ENCODE results near the gene BPTF.
"Not testable (repeated sequence)": the region's sequence is repeated elsewhere in the genome, so short reads cannot be mapped to it uniquely, and the experiment has no call there.

BPTF gene

DNA sequence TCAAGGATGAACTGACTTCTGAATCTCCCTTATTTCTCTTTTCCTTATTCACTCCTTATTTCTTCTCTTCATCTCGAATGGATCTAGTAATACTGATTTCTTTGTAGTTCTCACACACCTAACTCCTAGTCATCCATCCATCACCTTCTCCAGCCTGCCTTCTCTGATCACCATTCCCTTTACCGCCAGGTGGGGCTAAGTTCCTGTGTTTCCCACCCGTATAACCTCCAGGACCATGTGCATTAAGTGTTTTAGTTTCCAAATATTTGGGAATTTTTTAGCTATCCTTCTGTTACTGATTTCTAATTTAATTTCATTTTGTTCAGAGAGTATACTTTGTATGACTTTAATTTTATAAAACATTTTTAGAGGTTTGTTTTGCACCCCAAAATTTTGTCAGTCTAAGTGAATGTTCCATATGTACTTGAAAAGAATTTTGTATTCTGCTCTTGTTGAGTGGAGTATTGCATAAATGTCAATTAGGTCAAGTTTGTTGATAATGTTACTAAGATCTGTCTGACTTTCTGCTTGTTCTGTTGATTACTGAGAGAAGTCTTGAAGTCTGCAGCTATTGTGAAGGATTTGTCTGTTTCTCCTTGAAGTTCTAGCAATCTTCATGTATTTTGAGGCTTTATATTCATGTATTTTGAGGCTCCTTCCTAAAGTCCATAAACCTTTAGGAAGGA lies 8.8 kb downstream of the BPTF start:
- no peak for DNase-seq (ENCODE audit: low read depth)

- DNase-seq (ENCODE audit: low read depth): no peak
These were observed 9.3 kb downstream of the BPTF start for GRCh38 chr17:67834634-67835033.

DNA sequence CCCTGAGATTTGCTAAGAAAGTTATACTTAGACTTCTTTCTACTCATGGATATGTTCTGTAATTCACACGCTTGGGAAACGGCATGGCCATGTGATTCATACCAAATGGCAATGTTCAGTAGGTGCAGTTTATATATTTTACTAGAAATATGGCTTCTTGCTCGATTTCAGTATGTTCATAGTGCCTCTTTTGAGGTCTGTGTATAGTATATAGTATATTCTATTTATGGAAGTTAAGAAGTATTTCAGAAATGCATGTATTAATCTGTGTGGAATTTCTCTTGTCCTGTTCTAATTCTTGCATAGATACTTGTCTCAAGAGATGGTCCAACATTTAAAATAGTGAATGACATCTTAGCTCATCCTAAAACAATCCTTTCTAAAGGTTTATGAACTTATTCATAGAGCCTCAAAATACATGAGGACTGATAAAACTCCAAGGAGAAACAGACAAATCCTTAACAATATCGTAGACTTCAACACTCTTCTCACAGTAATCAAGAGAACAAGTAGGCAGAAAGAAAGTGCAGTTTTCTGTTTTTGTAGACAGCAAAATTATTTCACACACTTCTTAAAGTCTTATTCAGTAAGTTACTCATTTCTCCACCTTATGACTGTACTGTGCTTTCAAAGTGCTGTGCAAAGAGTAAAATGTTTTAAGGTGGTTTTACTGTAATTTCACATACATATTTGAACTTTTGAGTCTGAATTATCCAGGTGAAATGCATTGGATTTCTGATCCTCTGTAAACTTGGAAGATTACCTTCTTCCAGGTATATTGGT lies 11.1 kb downstream of the BPTF start:
- DNase-seq (ENCODE audit: low read depth): no peak

GRCh38 chr17:67837965-67838364 lies 12.7 kb downstream of the BPTF start:
- DNase-seq (ENCODE audit: low read depth): no peak

DNA sequence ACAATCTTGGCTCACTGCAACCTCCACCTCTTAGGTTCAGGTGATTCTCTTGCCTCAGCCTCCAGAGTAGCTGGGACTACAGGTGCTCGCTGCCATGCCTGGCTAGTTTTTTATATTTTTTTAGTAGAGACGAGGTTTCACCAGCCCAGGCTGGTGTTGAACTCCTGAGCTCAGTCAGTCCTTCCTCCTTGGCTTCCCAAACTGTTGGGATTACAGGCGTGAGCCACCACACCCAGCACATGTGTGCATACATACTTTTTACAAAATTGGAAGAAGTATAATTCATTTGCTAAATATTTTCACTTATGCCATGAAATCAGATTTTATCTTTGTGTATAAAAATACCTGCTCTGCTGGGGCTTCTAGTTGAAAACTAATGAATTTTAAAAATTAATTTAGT lies 13.2 kb downstream of the BPTF start:
- DNase-seq (ENCODE audit: low read depth): no peak

DNA sequence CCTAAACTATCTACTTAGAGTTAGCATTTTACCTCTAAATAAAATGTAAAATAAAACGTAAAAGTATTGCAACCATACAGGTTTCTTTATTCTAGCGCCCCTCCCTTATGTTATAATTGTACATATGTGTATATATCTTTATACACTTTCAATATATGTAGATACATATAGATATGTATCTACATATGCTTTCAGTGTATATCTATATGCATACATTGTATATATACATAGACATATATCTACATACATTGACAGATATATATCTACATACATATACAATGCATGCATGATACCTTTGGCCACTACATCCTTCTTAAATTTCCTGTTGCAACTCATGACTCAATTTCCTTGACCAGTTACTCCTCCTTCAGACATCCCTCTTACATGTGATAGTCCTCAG lies 16.7 kb downstream of the BPTF start:
- DNase-seq (ENCODE audit: low read depth): no peak

DNA sequence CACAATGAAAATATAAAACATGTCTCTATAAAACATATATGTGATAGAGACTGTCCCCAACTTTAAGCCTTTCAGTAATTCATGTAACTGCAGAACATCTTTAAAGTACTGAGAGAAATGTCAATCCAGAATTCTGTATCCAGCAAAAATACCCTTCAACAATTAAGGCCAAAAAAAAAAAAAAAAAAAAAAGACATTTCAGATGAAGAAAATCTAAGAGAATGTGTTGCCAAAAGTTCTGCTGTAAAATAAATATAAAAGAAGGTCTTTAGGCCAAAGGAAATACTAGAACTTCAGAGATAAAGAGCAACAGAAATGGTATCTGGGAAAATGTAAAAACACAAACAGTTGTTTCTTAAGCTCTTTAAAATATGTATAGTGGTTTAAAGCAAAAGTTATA lies 17.3 kb downstream of the BPTF start:
- no peak for DNase-seq (ENCODE audit: low read depth)

DNA sequence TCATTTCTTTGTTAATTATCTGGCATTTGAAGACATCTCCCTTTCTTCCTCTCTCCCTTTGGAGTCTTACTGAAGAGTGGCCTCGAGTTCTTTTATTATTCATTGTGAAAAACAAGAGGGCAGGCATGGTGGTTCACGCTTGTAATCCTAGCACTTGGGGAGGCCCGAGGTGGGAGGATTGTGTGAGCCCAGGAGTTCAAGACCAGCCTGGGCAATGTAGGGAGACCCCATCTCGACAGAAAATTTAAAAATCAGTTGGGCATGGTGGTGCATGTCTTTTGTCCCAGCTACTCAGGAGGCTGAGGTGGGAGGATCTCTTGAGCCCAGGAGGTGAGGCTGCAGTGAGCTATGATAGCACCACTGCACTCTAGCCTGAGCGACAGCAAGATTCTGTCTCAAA lies 20.1 kb downstream of the BPTF start:
- no peak for DNase-seq (ENCODE audit: low read depth)

DNA sequence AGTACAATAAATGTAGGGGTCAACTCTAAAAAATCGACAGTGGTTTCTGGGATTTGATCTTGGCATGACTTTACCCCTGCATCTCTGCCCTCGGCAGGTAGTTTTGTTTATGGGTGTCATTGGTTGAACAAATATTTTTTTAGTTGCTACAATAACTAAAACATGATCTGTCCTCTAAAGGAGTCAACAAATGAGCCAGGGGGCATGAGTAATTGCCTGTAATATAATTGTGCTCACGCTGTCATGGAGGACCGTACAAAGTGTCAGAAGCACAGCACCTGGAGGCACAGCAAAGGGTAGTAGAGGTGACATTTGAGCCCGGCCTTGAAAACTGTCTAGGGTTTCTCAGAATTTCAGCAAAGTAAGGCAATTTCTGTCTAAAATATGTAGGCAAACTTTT lies 22.9 kb downstream of the BPTF start:
- DNase-seq (ENCODE audit: low read depth): not testable (repeated sequence)

DNA sequence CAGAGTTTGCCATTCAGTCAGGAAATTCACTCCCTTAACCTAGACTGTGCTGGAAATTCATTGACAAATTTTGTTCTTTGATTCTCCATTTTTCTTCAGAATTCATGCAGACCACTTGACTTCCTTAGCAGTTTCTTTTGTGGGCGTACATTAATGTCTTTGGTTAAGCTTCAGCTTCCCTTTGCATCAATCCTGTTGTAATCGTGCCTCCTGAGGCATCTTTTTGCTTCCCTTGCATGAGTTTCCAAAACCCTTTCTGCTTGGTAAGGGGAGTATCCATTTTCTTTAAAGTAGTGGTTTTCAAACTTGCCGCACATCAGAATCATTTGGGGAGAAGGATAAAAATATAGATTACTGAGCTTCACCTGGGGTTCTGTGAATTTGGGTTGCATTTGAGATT lies 23.5 kb downstream of the BPTF start:
- DNase-seq (ENCODE audit: low read depth): not testable (repeated sequence)

DNA sequence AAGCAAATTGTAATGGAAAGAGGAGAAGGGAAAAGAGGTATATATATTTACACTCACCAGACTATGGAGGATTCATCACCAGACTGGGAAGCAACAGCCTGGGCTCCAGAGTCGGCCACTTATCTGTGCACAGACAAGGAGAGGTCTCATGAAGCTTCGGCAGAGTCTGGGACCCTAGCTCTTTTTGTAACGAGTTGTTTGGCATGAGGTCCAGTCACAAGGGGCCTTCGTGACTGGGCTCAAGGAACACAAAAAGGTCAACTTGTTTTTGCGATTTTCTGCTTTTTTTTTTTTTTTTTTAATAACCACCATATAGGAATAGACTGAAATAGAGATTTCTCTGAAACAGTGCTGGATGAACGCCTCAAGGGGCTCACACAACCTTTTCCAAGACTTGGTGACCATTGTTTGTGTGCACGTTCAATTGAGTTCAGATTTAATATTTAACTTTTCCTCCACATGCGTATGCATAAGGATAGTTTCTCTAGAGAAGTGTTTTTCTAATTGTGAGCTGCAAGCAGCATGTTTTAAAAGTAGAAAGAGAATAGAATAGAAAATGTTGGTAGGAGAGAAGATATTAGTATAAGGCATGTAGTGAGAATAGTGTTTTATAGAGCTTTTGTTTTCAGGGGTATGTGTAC lies 25.8 kb downstream of the BPTF start:
- DNase-seq (ENCODE audit: low read depth): no peak

DNA sequence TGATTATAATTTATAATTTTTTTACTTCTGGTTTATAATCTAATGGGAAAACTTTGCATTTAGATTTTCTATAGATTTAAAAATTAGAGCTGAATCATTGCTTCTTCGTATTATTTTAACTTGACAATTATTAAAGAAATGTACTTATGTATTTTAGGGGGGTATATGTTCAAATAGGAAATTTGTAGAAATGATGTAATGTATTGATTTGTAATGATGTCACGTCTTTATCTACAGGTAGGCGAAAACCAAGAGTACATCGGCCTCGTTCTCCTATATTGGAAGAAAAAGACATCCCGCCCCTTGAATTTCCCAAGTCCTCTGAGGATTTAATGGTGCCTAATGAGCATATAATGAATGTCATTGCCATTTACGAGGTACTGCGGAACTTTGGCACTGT lies 28.4 kb downstream of the BPTF start:
- DNase-seq (ENCODE audit: low read depth): no peak

DNA sequence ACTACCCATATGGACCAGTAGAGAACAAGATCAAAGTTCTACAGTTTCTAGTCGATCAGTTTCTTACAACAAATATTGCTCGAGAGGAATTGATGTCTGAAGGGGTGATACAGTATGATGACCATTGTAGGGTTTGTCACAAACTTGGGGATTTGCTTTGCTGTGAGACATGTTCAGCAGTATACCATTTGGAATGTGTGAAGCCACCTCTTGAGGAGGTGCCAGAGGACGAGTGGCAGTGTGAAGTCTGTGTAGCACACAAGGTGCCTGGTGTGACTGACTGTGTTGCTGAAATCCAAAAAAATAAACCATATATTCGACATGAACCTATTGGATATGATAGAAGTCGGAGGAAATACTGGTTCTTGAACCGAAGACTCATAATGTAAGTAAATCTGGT lies 29.1 kb downstream of the BPTF start:
- DNase-seq (ENCODE audit: low read depth): no peak

DNA sequence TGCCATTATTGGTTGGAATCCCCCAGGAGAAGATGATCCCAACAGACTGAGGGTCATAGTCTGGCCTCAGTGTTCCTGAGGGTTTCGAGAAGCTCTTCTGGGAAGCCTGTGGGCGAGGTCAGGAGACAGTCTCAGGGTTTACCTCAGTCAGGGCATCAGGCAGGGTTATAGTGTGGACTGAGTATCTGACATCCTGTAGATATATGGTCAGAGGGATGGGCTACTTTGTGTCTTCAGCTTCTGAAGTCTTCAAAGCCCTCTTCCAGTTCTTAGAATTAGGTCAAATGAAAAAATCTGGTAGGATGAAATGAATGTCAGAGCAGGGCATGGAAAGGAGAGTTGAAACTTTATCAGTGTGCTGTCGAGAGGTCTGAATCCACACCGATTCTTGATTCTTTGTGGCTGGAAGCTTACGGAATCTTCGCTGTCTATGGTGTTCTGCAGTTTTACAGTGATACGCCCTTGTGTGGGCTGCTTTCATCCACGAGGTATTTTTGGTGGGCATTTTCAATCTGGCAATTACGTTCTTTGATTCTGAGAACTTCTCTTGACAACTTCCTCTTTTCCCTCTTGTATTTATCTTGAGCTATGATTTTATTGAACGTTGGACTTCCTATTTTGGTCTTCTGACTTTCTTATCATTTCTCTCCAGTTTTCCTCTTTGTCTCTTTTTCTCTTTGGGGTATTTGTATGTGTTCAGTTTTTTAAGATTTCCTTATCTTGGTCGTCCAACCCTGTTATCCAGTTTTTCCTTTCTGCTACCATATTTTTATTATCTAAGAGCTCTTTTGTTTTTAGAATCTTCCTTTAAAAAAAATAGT lies 30.4 kb downstream of the BPTF start:
- no peak for DNase-seq (ENCODE audit: low read depth)

DNA sequence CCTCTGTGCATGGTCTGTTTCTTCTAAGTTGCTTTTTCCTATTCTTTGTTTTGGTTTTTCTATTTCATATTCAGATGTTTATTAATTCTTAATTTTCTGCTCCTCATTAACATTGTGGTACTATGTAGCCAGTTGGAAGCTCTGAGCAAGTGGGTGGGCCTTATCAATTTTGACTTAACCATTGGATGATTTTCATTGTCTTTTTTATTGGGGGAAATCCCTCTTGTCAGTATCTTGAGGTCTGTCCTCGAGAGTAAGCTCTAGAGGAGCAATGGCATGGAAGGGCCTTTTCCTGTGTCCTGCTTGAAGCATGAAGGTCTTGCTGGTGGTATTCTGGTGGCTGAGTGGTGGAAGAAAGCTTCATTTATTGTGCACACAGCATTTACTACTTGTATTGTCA lies 31.1 kb downstream of the BPTF start:
- DNase-seq (ENCODE audit: low read depth): not testable (repeated sequence)

DNA sequence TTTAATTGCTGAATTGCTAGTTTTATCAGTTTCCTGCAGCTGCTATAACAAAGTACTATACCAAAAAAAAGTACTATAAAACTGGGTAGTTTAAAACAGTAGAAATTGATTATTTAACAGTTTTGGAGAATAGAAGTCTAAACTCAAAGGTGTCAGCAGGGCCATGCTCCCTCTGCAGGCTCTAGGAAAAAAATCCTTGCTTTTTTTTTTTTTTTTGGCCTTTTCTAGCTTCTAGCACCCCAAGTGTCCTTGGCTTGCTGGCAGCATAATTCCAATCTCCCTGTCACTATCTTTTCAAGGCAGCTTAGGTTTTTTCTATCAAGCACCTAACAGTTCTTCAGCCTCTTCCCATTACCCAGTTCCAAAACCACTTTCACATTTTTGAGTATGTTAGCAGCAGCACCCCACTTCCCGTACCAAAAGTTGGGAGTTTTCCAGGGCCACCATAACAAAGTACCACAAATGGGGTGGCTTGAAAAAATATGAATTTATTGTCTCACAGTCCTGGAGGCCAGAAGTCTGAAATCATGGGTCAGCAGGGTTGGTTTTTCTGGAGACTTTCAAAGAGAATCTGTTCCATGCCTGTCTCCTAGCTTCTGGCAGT lies 37.4 kb downstream of the BPTF start:
- no peak for DNase-seq (ENCODE audit: low read depth)

- no peak for DNase-seq (ENCODE audit: low read depth)
These were observed 38.4 kb downstream of the BPTF start for GRCh38 chr17:67863624-67864247.

GRCh38 chr17:67865438-67865837 lies 40.1 kb downstream of the BPTF start:
- DNase-seq (ENCODE audit: low read depth): no peak

DNA sequence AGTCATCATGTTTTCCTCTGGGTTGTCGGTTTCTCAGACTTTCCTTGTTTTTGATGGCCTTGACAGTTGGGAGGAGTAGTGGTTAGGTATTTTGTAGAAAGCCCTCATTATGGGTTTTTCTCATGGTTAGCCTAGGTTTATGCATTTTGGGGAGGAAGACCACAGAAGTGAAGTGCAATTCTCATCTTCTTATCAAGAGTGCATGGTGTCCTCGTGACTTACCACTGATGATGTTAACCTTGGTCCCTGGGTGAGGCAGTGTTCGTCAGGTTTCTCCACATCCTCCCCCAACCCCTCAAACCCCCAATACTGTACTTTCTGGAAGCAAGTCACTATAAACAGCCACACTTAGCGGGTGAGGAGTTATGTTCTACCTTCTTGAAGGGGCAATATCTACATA lies 42.3 kb downstream of the BPTF start:
- no peak for DNase-seq (ENCODE audit: low read depth)

- DNase-seq (ENCODE audit: low read depth): no peak
These were observed 42.9 kb downstream of the BPTF start for GRCh38 chr17:67868176-67868575.

DNA sequence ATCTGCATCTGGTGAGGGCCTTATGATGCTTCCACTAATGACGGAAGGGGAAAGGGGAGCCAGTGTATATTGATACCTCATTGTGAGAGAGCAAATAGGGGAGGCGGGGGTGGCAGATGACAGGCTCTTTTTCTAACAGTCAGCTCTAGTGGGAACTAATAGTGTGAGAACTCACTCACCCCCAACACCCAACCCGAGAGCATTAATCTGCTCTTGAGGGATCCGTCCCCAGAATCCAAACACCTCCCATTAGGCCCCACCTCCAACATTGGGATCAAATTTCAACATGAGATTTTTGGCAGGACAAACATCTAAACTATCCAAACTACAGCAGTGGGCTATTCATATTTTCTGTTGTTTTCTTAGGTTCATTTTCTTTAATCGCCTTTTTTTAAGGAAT lies 54.4 kb downstream of the BPTF start:
- no peak for DNase-seq (ENCODE audit: low read depth)

DNA sequence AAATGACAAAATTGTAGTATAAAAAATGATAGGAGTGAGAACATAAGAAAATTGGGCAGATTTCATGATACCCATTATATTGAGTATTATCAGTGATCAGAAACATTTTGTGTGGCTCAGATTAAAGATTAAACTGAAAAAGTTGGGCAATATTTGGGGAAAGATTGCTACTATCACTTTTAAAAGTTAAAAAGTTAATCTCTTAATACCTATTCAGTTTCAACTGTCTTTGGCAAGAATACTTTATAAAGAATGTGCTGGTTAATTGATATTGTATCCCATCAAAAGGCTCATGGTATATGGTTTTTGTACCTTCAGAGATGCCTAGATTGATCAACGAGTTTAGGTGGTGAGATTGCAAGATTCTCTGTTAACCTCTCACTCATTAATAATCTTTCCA lies 55.8 kb downstream of the BPTF start:
- DNase-seq (ENCODE audit: low read depth): no peak
